H9 (cell line): ENCODE results near the gene NAMPT. TPM values are rescaled to one million over a fixed set of nuclear protein-coding genes. Genes with fewer than 3 reads are reported as not detected.

ENCODE experiments used
- DNase-seq: peaks from one replicate; pipeline ENCODE4 v3.0.0-alpha.2; 2017
- H2AFZ ChIP-seq: one replicate; pipeline ENCODE4 v1.6.1; 2013; ENCODE audit warnings: mild to moderate bottlenecking, low read length, control low read depth, moderate library complexity
- H2AK5ac ChIP-seq: 2 replicates; pipeline ENCODE4 v1.6.1; 2013; ENCODE audit warnings: low read length, control low read depth, mixed read lengths; ENCODE audit not compliant: insufficient read length
- H2BK120ac ChIP-seq: one replicate; pipeline ENCODE4 v1.6.1; 2013; ENCODE audit warnings: low read depth, mild to moderate bottlenecking, low read length, control low read depth, inconsistent platforms; ENCODE audit not compliant: poor library complexity, severe bottlenecking
- H2BK12ac ChIP-seq: 2 replicates; pipeline ENCODE4 v1.6.1; 2013; ENCODE audit warnings: low read length, control low read depth, mixed read lengths, low read depth; ENCODE audit not compliant: insufficient read length
- H2BK15ac ChIP-seq: 2 replicates; pipeline ENCODE4 v1.6.1; 2013; ENCODE audit warnings: low read depth, low read length, control low read depth
- H2BK20ac ChIP-seq: one replicate; pipeline ENCODE4 v1.6.1; 2013; ENCODE audit warnings: low read depth, mild to moderate bottlenecking, low read length, control low read depth, inconsistent platforms; ENCODE audit not compliant: poor library complexity, severe bottlenecking
- H2BK5ac ChIP-seq: 2 replicates; pipeline ENCODE4 v1.6.1; 2013; ENCODE audit warnings: low read length, control low read depth, mixed read lengths; ENCODE audit not compliant: insufficient read length
- H3K14ac ChIP-seq: 2 replicates; pipeline ENCODE4 v1.6.1; 2013; ENCODE audit warnings: low read length, control low read depth; ENCODE audit not compliant: insufficient read depth
- H3K18ac ChIP-seq: 2 replicates; pipeline ENCODE4 v1.6.1; 2013; ENCODE audit warnings: low read depth, mild to moderate bottlenecking, mixed read lengths, low read length, control low read depth; ENCODE audit not compliant: insufficient read length
- H3K23ac ChIP-seq: 2 replicates; pipeline ENCODE4 v1.6.1; 2013; ENCODE audit warnings: low read length, control low read depth, mixed read lengths, low read depth; ENCODE audit not compliant: insufficient read length
- H3K23me2 ChIP-seq: 2 replicates; pipeline ENCODE4 v1.6.1; 2013; ENCODE audit warnings: low read depth, mild to moderate bottlenecking, mixed read lengths, low read length, control low read depth; ENCODE audit not compliant: insufficient read length, poor library complexity, severe bottlenecking
- H3K27ac ChIP-seq: 2 replicates; pipeline ENCODE4 v1.5.1; 2013; ENCODE audit warnings: low read length, control low read depth, mixed read lengths, low read depth; ENCODE audit not compliant: insufficient read length
- H3K27me3 ChIP-seq: 2 replicates; pipeline ENCODE4 v1.6.1; 2013; ENCODE audit warnings: low read length, control low read depth, inconsistent platforms; ENCODE audit not compliant: insufficient read depth
- H3K4ac ChIP-seq: 2 replicates; pipeline ENCODE4 v1.6.1; 2013; ENCODE audit warnings: low read depth, mild to moderate bottlenecking, control low read depth, inconsistent platforms, low read length, moderate library complexity
- H3K4me1 ChIP-seq: 2 replicates; pipeline ENCODE4 v1.6.1; 2013; ENCODE audit warnings: low read length, control low read depth, inconsistent platforms; ENCODE audit not compliant: insufficient read depth
- H3K4me2 ChIP-seq: 2 replicates; pipeline ENCODE4 v1.6.1; 2013; ENCODE audit warnings: low read length, control low read depth, mixed read lengths; ENCODE audit not compliant: insufficient read length, insufficient read depth
- H3K56ac ChIP-seq: 2 replicates; pipeline ENCODE4 v1.6.1; 2013; ENCODE audit warnings: low read depth, mild to moderate bottlenecking, mixed read lengths, low read length, control low read depth; ENCODE audit not compliant: insufficient read length
- H3K79me1 ChIP-seq: 2 replicates; pipeline ENCODE4 v1.6.1; 2013; ENCODE audit warnings: low read depth, mild to moderate bottlenecking, moderate library complexity, low read length, control low read depth, inconsistent platforms; ENCODE audit not compliant: insufficient read depth, poor library complexity, severe bottlenecking
- H3K79me2 ChIP-seq: 2 replicates; pipeline ENCODE4 v1.6.1; 2013; ENCODE audit warnings: low read length, control low read depth, inconsistent platforms; ENCODE audit not compliant: insufficient read depth
- H3K9ac ChIP-seq: 2 replicates; pipeline ENCODE4 v1.6.1; 2013; ENCODE audit warnings: low read length, control low read depth, mixed read lengths; ENCODE audit not compliant: insufficient read length; ENCODE audit errors: extremely low read depth
- H3K9me3 ChIP-seq: one replicate; pipeline ENCODE4 v1.6.1; 2013; ENCODE audit warnings: low read depth, low read length, inconsistent platforms; ENCODE audit not compliant: control insufficient read depth
- H3T11ph ChIP-seq: one replicate; pipeline ENCODE4 v1.6.1; 2013; ENCODE audit warnings: mild to moderate bottlenecking, low read length, control low read depth, inconsistent platforms
- H4K20me1 ChIP-seq: one replicate; pipeline ENCODE4 v1.6.1; 2013; ENCODE audit not compliant: control insufficient read depth, insufficient read length, insufficient read depth
- H4K5ac ChIP-seq: 2 replicates; pipeline ENCODE4 v1.6.1; 2013; ENCODE audit warnings: low read depth, mild to moderate bottlenecking, mixed read lengths, low read length, control low read depth; ENCODE audit not compliant: insufficient read length
- H4K8ac ChIP-seq: replicated peaks from 2 replicates; pipeline ENCODE4 v1.6.1; 2013; ENCODE audit warnings: low read length, control low read depth, mixed read lengths, low read depth; ENCODE audit not compliant: insufficient read length
- H4K91ac ChIP-seq: 2 replicates; pipeline ENCODE4 v1.6.1; 2013; ENCODE audit warnings: low read depth, mild to moderate bottlenecking, moderate library complexity, mixed read lengths, low read length, control low read depth; ENCODE audit not compliant: insufficient read length
- H3K27ac Mint-ChIP-seq, 3 experiments: 2 replicates in 2 of 3; 3 replicates in 1 of 3; pipeline ENCODE4 v1.8.0; 2020 to 2021; ENCODE audit warnings: mixed read lengths in 3 of 3, mild to moderate bottlenecking in 1 of 3, moderate library complexity in 1 of 3
- H3K27me3 Mint-ChIP-seq: 2 replicates; pipeline ENCODE4 v1.8.0; 2021; ENCODE audit warnings: low read depth, mild to moderate bottlenecking, moderate library complexity, mixed read lengths
- H3K36me3 Mint-ChIP-seq, 3 experiments: 2 replicates in 2 of 3; 3 replicates in 1 of 3; pipeline ENCODE4 v1.8.0; 2020 to 2021; ENCODE audit warnings: low read depth in 3 of 3, mixed read lengths in 3 of 3; ENCODE audit not compliant: insufficient read depth in 1 of 3
- H3K4me1 Mint-ChIP-seq, 2 experiments: 2 replicates each; pipeline ENCODE4 v1.8.0; 2020; ENCODE audit warnings: mixed read lengths in 2 of 2
- H3K4me3 Mint-ChIP-seq, 2 experiments: 2 replicates in 1 of 2; 3 replicates in 1 of 2; pipeline ENCODE4 v1.8.0; 2020 to 2021; ENCODE audit warnings: mild to moderate bottlenecking in 2 of 2, mixed read lengths in 2 of 2, moderate library complexity in 1 of 2
- H3K9me3 Mint-ChIP-seq, 2 experiments: 2 replicates in 1 of 2; 3 replicates in 1 of 2; pipeline ENCODE4 v1.8.0; 2020; ENCODE audit warnings: mild to moderate bottlenecking in 2 of 2, mixed read lengths in 2 of 2, moderate library complexity in 1 of 2
- WGBS: extraction: QIAGEN DNeasy Blood & Tissue Kit; methylation state at CpG from one replicate; pipeline ENCODE4 v1.1.7; 2013; ENCODE audit warnings: missing lambda C conversion rate, low lambda C conversion rate, mixed read lengths; ENCODE audit not compliant: insufficient read length; ENCODE audit errors: extremely low coverage; 5-methylcytosine and 5-hydroxymethylcytosine counted together
- total RNA-seq: library from RNA; stranded (reverse); gene quantifications from 2 replicates; pipeline ENCODE4 v1.2.1, GENCODE V29; 2021
- TF ChIP-seq, protein P1 (sequence below): fragments of 200-600 bp; sonication (generic); conservative IDR thresholded peaks from 3 replicates; pipeline ENCODE4 v1.8.0; 2021; ENCODE audit warnings: antibody characterized with exemption, mild to moderate bottlenecking

NAMPT gene
- total RNA-seq, 1 experiment from 2014 or later = 83.5 TPM

GRCh38 chr7:106278695-106279094, 6.1 kb downstream of the NAMPT start:
- no peak overlapping the region for H4K91ac ChIP-seq
- H2BK120ac ChIP-seq = no peak overlapping the region
- H3K14ac ChIP-seq = no peak overlapping the region
- H3K4me2 ChIP-seq = no peak overlapping the region
- no peaks in the 10 kb centered on the region for H3K79me1 ChIP-seq
- no peak overlapping the region for H4K5ac ChIP-seq
- H3K56ac ChIP-seq = no peak overlapping the region
- TF ChIP-seq, protein P1, sequence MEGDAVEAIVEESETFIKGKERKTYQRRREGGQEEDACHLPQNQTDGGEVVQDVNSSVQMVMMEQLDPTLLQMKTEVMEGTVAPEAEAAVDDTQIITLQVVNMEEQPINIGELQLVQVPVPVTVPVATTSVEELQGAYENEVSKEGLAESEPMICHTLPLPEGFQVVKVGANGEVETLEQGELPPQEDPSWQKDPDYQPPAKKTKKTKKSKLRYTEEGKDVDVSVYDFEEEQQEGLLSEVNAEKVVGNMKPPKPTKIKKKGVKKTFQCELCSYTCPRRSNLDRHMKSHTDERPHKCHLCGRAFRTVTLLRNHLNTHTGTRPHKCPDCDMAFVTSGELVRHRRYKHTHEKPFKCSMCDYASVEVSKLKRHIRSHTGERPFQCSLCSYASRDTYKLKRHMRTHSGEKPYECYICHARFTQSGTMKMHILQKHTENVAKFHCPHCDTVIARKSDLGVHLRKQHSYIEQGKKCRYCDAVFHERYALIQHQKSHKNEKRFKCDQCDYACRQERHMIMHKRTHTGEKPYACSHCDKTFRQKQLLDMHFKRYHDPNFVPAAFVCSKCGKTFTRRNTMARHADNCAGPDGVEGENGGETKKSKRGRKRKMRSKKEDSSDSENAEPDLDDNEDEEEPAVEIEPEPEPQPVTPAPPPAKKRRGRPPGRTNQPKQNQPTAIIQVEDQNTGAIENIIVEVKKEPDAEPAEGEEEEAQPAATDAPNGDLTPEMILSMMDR = no peak
- H2BK5ac ChIP-seq = no peak overlapping the region
- no peak overlapping the region for H3K27ac ChIP-seq
- H3K79me2 ChIP-seq = peaks cover 20% of the 10 kb centered on the region
- H3K18ac ChIP-seq = no peak overlapping the region
- no peak for DNase-seq
- H2BK20ac ChIP-seq = no peak overlapping the region
- Mint-ChIP-seq H3K4me3 (no peak overlapping the region), H3K4me1 (peaks cover 26 to 29% of the 10 kb centered on the region in 2 experiments), H3K9me3 (no peaks in the 10 kb centered on the region; a peak in 1 of 5 replicates), H3K36me3 (peaks cover 9 to 25% (median 22%) of the 10 kb centered on the region in 3 experiments; a peak in 6 of 7 replicates), H3K27me3 (no peaks in the 10 kb centered on the region), H3K27ac (no peak overlapping the region)
- H3K9ac ChIP-seq = no peak overlapping the region
- H2BK12ac ChIP-seq = no peak overlapping the region
- H3K23ac ChIP-seq = no peak overlapping the region
- no peak overlapping the region for H3K4ac ChIP-seq
- no peak overlapping the region for H2AFZ ChIP-seq
- no peaks in the 10 kb centered on the region for H3K27me3 ChIP-seq
- H3K4me1 ChIP-seq = no peaks in the 10 kb centered on the region; the same call in 1 of the 2 replicates
- no peaks in the 10 kb centered on the region for H4K20me1 ChIP-seq
- no CpG with 5 or more reads among the region's 2 CpGs for WGBS
- no peak overlapping the region for H3T11ph ChIP-seq
- H3K9me3 ChIP-seq = no peaks in the 10 kb centered on the region
- H4K8ac ChIP-seq = no peak overlapping the region
- no peaks in the 10 kb centered on the region for H3K23me2 ChIP-seq
- H2AK5ac ChIP-seq = no peak overlapping the region
- H2BK15ac ChIP-seq = no peak overlapping the region
